ENCODE data around the gene LKAAEAR1.
"Not testable (repeated sequence)": the region's sequence is repeated elsewhere in the genome, so short reads cannot be mapped to it uniquely, and the experiment has no call there.

The LKAAEAR1 gene

GRCh38 chr20:64098471-64099013, 14.3 kb upstream of the LKAAEAR1 start:
- no peak for DNase-seq (ENCODE audit: low spot score)

- DNase-seq (ENCODE audit: low spot score), result no peak
These were observed 12.3 kb upstream of the LKAAEAR1 start for GRCh38 chr20:64096535-64096934.

- no peak for DNase-seq (ENCODE audit: low spot score)
These were observed 11.7 kb upstream of the LKAAEAR1 start for GRCh38 chr20:64095927-64096326.

GRCh38 chr20:64095455-64095854, 11.3 kb upstream of the LKAAEAR1 start:
- DNase-seq (ENCODE audit: low spot score), result no peak

- no peak for DNase-seq (ENCODE audit: low spot score)
These were observed 8.9 kb upstream of the LKAAEAR1 start for GRCh38 chr20:64093013-64093503.

- no peak for DNase-seq (ENCODE audit: low spot score)
These were observed 8.2 kb upstream of the LKAAEAR1 start for GRCh38 chr20:64092258-64093012.

GRCh38 chr20:64091770-64092169, 7.6 kb upstream of the LKAAEAR1 start:
- DNase-seq (ENCODE audit: low spot score), result no peak

GRCh38 chr20:64091340-64091739, 7.1 kb upstream of the LKAAEAR1 start:
- no peak for DNase-seq (ENCODE audit: low spot score)

GRCh38 chr20:64090165-64090564, 6.0 kb upstream of the LKAAEAR1 start:
- no peak for DNase-seq (ENCODE audit: low spot score)

GRCh38 chr20:64088586-64088985, 4.4 kb upstream of the LKAAEAR1 start:
- not testable (repeated sequence) for DNase-seq (ENCODE audit: low spot score)

- DNase-seq (ENCODE audit: low spot score), result not testable (repeated sequence)
These were observed 3.1 kb upstream of the LKAAEAR1 start for GRCh38 chr20:64087226-64087825.

- no peak for DNase-seq (ENCODE audit: low spot score)
These were observed 2.6 kb upstream of the LKAAEAR1 start for GRCh38 chr20:64086801-64087200.

- DNase-seq (ENCODE audit: low spot score), result no peak
These were observed 521 bp upstream of the LKAAEAR1 start for GRCh38 chr20:64084685-64085152.

- DNase-seq (ENCODE audit: low spot score), result peak; percentile 92
These were observed 807 bp downstream of the LKAAEAR1 start for GRCh38 chr20:64083378-64083803.

- DNase-seq (ENCODE audit: low spot score), result no peak
These were observed 1.3 kb downstream of the LKAAEAR1 start for GRCh38 chr20:64082820-64083377.

- DNase-seq (ENCODE audit: low spot score), result no peak
These were observed 2.0 kb downstream of the LKAAEAR1 start for GRCh38 chr20:64082126-64082731.

GRCh38 chr20:64081624-64081964, 2.6 kb downstream of the LKAAEAR1 start:
- DNase-seq (ENCODE audit: low spot score), result no peak

- no peak for DNase-seq (ENCODE audit: low spot score)
These were observed 3.2 kb downstream of the LKAAEAR1 start for GRCh38 chr20:64080813-64081623.

- DNase-seq (ENCODE audit: low spot score), result no peak
These were observed 4.0 kb downstream of the LKAAEAR1 start, which contains the start of gene OPRL1 for GRCh38 chr20:64080013-64080812. OPRL1 (plus strand) TSS chr20:64080082; CDS start chr20:64092721, 12,639 bp downstream.

- DNase-seq (ENCODE audit: low spot score), result peak; percentile 96
These were observed 4.8 kb downstream of the LKAAEAR1 start, which contains the start of gene RGS19 for GRCh38 chr20:64079273-64080012. RGS19 (minus strand) TSS chr20:64079518; CDS start chr20:64076886, 2,632 bp downstream.

All from GM03348 (cell line).